GM23338 (cell line): ENCODE data around the gene CNNM4. TPM values are rescaled to one million over a fixed set of nuclear protein-coding genes. Genes with fewer than 3 reads are reported as not detected.

Source experiments
- ATAC-seq: fragments of 200-7000 bp; cut with Tn5 transposase; 3 replicates; pipeline ENCODE4 v1.9.1; 2020
- DNase-seq: peaks from one replicate; pipeline ENCODE4 v3.0.0-alpha.2; 2015; ENCODE audit warnings: low spot score
- H2AFZ ChIP-seq: fragments of 200-600 bp; sonication (generic); 2 replicates; pipeline ENCODE4 v1.8.0; 2016; ENCODE audit warnings: antibody characterized with exemption, mild to moderate bottlenecking, moderate library complexity
- H3F3A ChIP-seq: fragments of 200-600 bp; sonication (generic); replicated peaks from 2 replicates; pipeline ENCODE4 v1.8.0; 2017; ENCODE audit warnings: antibody characterized with exemption, mixed run types, low read depth
- H3K27ac ChIP-seq: fragments of 200-600 bp; sonication (generic); 2 replicates; pipeline ENCODE4 v1.6.1; 2016; ENCODE audit warnings: low read depth
- H3K27me3 ChIP-seq: fragments of 200-600 bp; sonication (generic); 2 replicates; pipeline ENCODE4 v1.8.0; 2016; ENCODE audit warnings: mild to moderate bottlenecking, mixed run types, moderate library complexity; ENCODE audit not compliant: insufficient read depth
- H3K36me3 ChIP-seq: fragments of 200-600 bp; sonication (generic); 2 replicates; pipeline ENCODE4 v1.8.0; 2016; ENCODE audit warnings: mild to moderate bottlenecking; ENCODE audit not compliant: insufficient read depth
- H3K4me1 ChIP-seq: fragments of 200-600 bp; sonication (generic); 2 replicates; pipeline ENCODE4 v1.8.0; 2016; ENCODE audit warnings: mild to moderate bottlenecking, moderate library complexity; ENCODE audit not compliant: insufficient read depth
- H3K4me2 ChIP-seq: fragments of 200-600 bp; sonication (generic); 2 replicates; pipeline ENCODE4 v1.7.1; 2017; ENCODE audit warnings: mixed run types
- H3K4me3 ChIP-seq: fragments of 200-600 bp; sonication (generic); 2 replicates; pipeline ENCODE4 v1.6.1; 2016; ENCODE audit warnings: mixed run types
- H3K79me2 ChIP-seq: fragments of 200-600 bp; sonication (generic); replicated peaks from 2 replicates; pipeline ENCODE4 v1.8.0; 2017; ENCODE audit warnings: mild to moderate bottlenecking; ENCODE audit not compliant: insufficient read depth
- H3K9me2 ChIP-seq: fragments of 200-600 bp; sonication (generic); 2 replicates; pipeline ENCODE4 v1.8.0; 2017; ENCODE audit not compliant: insufficient read depth
- H4K20me1 ChIP-seq: fragments of 200-600 bp; sonication (generic); replicated peaks from 2 replicates; pipeline ENCODE4 v1.8.0; 2017; ENCODE audit warnings: mild to moderate bottlenecking; ENCODE audit not compliant: insufficient read depth
- H3K27ac Mint-ChIP-seq: 2 replicates; pipeline ENCODE4 v1.8.0; 2020; ENCODE audit warnings: inconsistent platforms, mild to moderate bottlenecking, moderate library complexity, mixed read lengths
- H3K27me3 Mint-ChIP-seq: 3 replicates; pipeline ENCODE4 v1.8.0; 2022; ENCODE audit warnings: low read depth, mild to moderate bottlenecking, moderate library complexity, mixed read lengths, inconsistent platforms; ENCODE audit not compliant: insufficient read depth, poor library complexity
- H3K36me3 Mint-ChIP-seq: 3 replicates; pipeline ENCODE4 v1.8.0; 2021; ENCODE audit warnings: low read depth, mild to moderate bottlenecking, inconsistent platforms, moderate library complexity, mixed read lengths
- H3K4me1 Mint-ChIP-seq: 3 replicates; pipeline ENCODE4 v1.8.0; 2020; ENCODE audit warnings: mild to moderate bottlenecking, inconsistent platforms, mixed read lengths
- H3K4me3 Mint-ChIP-seq: 3 replicates; pipeline ENCODE4 v1.8.0; 2021; ENCODE audit warnings: moderate library complexity, mild to moderate bottlenecking, inconsistent platforms, mixed read lengths
- H3K9me3 Mint-ChIP-seq: 3 replicates; pipeline ENCODE4 v1.8.0; 2020; ENCODE audit warnings: moderate library complexity, mild to moderate bottlenecking, inconsistent platforms, mixed read lengths
- EZH2 ChIP-seq: fragments of 200-600 bp; sonication (generic); IDR thresholded peaks from one replicate; pipeline ENCODE4 v1.8.0; 2017; ENCODE audit warnings: antibody characterized with exemption, mild to moderate bottlenecking, low read depth; ENCODE audit not compliant: unreplicated experiment
- EZH2phosphoT487 ChIP-seq: fragments of 200-600 bp; sonication (generic); IDR thresholded peaks from one replicate; pipeline ENCODE4 v1.8.1; 2018; ENCODE audit warnings: antibody characterized with exemption; ENCODE audit not compliant: unreplicated experiment
- NANOG ChIP-seq: IDR thresholded peaks from 2 replicates; pipeline ENCODE4 v1.6.1; 2016; ENCODE audit warnings: antibody characterized with exemption, borderline replicate concordance
- POLR2AphosphoS5 ChIP-seq: IDR thresholded peaks from 2 replicates; pipeline ENCODE4 v1.6.1; 2016; ENCODE audit warnings: antibody characterized with exemption, low read depth
- STAT1 ChIP-seq: IDR thresholded peaks from one replicate; pipeline ENCODE4 v1.6.1; 2016; ENCODE audit warnings: antibody characterized with exemption; ENCODE audit not compliant: unreplicated experiment
- ZNF114 ChIP-seq: fragments of 250-450 bp; sonication (Bioruptor Pico); IDR thresholded peaks from 2 replicates; pipeline ENCODE4 v1.5.0; 2020; ENCODE audit warnings: mild to moderate bottlenecking, moderate library complexity
- ZNF331 ChIP-seq: fragments of 250-450 bp; sonication (Bioruptor Pico); IDR thresholded peaks from 2 replicates; pipeline ENCODE4 v1.5.0; 2020; ENCODE audit warnings: low read depth, mild to moderate bottlenecking, moderate library complexity
- long read RNA-seq: library from polyadenylated mRNA; unstranded; transcript quantifications from one replicate; pipeline ENCODE4 v2.0.0, GENCODE V29; 2020; ENCODE audit not compliant: unreplicated experiment
- polyA plus RNA-seq: library from polyadenylated mRNA; unstranded; fragments of >200 nt; fragmentation: Nextera tagmentation; extraction: Ambion mirVana; gene quantifications from 2 replicates; pipeline ENCODE4 v1.2.1, GENCODE V29; 2016
- total RNA-seq: library from RNA; depleted of rRNA; stranded (reverse); fragments of >200 nt; shearing (Covaris generic); gene quantifications from 2 replicates; pipeline ENCODE4 v1.2.3, GENCODE V29; 2014; rRNA removed
- TF ChIP-seq, protein P1 (sequence below), 2 experiments: fragments of 200-600 bp in 1 of 2; sonication (generic) in 1 of 2; conservative IDR thresholded peaks; 2 replicates each; pipeline versions ENCODE4 v1.5.1 to v1.6.1; 2016 to 2017; ENCODE audit warnings: antibody characterized with exemption in 2 of 2, low read depth in 2 of 2, mild to moderate bottlenecking in 2 of 2, moderate library complexity in 1 of 2
- TF ChIP-seq, protein P2 (sequence below): fragments of 250-450 bp; sonication (Bioruptor Pico); IDR thresholded peaks from 2 replicates; pipeline ENCODE4 v1.5.0; 2020; ENCODE audit warnings: mild to moderate bottlenecking, moderate library complexity
- TF ChIP-seq, protein P3 (sequence below): IDR thresholded peaks from 2 replicates; pipeline ENCODE4 v1.6.1; 2016; ENCODE audit warnings: antibody characterized with exemption

Gene CNNM4
- total RNA-seq: 6.7 and 12.9 TPM in 2 replicates
- 2.5 and 2.9 TPM in 2 replicates for polyA plus RNA-seq
- long read RNA-seq: 0 reads

DNA sequence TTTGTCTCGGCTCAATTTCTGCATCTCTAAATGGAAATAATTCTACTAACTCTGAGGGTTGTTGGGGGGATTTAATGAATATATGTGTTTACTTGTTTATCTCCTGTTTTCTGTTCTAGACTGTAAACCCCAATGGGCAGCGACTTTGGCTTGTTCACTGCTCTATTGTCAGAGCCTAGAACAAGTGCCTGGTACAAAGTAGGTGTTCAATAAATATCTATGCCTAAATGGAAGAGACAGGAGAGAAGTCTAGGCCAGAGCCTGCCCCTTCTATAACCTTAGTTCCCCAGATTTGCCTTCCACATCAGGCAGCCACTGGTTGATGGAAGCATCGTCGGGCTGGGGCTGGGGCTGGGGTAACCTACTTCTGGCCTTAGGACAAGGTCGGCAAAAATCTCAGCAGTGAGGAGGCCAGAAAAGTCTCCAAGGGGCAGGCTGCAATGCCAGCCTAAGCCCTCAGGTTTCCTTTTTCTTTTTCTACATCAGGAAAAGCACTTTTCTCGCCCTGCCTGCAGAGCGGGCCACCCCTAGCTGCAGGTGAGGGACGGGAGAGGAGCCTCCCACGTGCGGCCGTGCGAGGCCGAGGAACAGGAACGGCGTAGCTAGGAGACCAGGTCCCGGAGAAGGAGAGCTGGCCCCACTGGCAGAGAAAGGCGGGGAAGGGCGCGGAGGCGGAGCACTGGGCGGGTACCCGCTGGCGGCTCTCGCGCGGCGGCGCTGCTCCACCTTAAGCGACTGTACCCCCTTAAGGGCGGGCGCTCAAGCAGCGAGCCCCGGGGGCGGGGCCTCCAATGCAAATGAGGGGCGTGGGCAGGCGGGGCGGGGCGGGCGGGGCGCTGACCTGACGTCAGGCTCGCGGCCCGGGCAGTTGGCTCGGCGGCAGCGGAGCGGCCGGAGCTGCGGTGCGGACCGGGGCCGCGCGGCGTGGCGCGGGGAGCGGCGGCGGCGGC, at the start of gene CNNM4:
Gene CNNM4, plus strand, starts transcription at position 867 of the 950 bp plus-strand sequence. CDS start 98 bp downstream, outside the sequence.
- no peaks in the 10 kb centered on the region for H3K36me3 Mint-ChIP-seq
- no peaks in the 10 kb centered on the region for H3K36me3 ChIP-seq
- H3K4me3 ChIP-seq: peak within 1 kb of the TSS; percentile 68
- peaks cover 4% of the 10 kb centered on the region; the same call in 1 of the 2 replicates for H3K9me2 ChIP-seq
- H3K4me2 ChIP-seq: peak within 1 kb of the TSS; percentile 88
- H4K20me1 ChIP-seq: peaks cover 8% of the 10 kb centered on the region; the same call in 1 of the 2 replicates
- H3K9me3 Mint-ChIP-seq: no peaks in the 10 kb centered on the region
- ATAC-seq: peak; percentile 78
- H3K79me2 ChIP-seq: peaks cover 18% of the 10 kb centered on the region
- peak within 1 kb of the TSS; percentile 72 for H3K4me3 Mint-ChIP-seq
- H3K4me1 Mint-ChIP-seq: peaks cover 49% of the 10 kb centered on the region
- H3K27ac Mint-ChIP-seq: peak within 1 kb of the TSS; percentile 56; the same call in 1 of the 2 replicates
- no peak within 1 kb of the TSS for H3K27ac ChIP-seq
- peaks cover 28% of the 10 kb centered on the region for H3K27me3 Mint-ChIP-seq
- H3K4me1 ChIP-seq: peaks cover 40% of the 10 kb centered on the region
- H2AFZ ChIP-seq: peak within 1 kb of the TSS; percentile 97
- peak; percentile 97 for DNase-seq
- peaks cover 18% of the 10 kb centered on the region for H3F3A ChIP-seq
- H3K27me3 ChIP-seq: peaks cover 9% of the 10 kb centered on the region; the same call in 1 of the 2 replicates
- no peak for TF ChIP-seq NANOG
- peak; percentile 57; the same call in 1 of the 2 replicates for TF ChIP-seq POLR2AphosphoS5
- TF ChIP-seq, protein P1, sequence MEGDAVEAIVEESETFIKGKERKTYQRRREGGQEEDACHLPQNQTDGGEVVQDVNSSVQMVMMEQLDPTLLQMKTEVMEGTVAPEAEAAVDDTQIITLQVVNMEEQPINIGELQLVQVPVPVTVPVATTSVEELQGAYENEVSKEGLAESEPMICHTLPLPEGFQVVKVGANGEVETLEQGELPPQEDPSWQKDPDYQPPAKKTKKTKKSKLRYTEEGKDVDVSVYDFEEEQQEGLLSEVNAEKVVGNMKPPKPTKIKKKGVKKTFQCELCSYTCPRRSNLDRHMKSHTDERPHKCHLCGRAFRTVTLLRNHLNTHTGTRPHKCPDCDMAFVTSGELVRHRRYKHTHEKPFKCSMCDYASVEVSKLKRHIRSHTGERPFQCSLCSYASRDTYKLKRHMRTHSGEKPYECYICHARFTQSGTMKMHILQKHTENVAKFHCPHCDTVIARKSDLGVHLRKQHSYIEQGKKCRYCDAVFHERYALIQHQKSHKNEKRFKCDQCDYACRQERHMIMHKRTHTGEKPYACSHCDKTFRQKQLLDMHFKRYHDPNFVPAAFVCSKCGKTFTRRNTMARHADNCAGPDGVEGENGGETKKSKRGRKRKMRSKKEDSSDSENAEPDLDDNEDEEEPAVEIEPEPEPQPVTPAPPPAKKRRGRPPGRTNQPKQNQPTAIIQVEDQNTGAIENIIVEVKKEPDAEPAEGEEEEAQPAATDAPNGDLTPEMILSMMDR (conservative IDR thresholded peaks at IDR 0.05; ENCODE audit: low read depth in 2 of 2): peak in 1 of 2 experiments; percentile 25; a peak in 1 of 4 replicates

DNA sequence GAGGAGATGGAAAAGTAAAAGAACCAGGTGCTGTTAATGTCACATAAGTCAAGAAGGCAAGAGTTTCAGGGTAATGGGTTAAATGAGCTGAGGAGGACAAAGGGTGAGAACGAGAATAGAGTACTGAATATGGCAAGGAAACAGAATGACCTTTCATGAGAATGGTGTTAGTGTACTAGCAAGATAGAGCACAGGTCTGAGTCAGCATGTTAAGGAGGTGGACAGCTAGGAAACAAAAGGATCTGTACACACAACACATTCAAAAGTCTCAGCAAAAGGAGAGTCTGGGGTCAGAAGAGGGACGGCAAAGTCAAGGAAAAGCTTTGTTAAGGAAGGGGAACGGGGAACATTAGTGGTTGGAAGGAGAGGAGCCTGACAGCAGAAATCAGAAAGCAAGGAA, 49.7 kb upstream of the CNNM4 start:
- no peak for DNase-seq
- Histone ChIP-seq H3K4me3 (no peak overlapping the region), H2AFZ (no peak overlapping the region), H3K27me3 (no peaks in the 10 kb centered on the region), H3K9me2 (no peaks in the 10 kb centered on the region), H3K4me2 (no peak overlapping the region), H3K79me2 (no peaks in the 10 kb centered on the region), H3K27ac (no peak overlapping the region), H3K4me1 (no peaks in the 10 kb centered on the region), H4K20me1 (peaks cover 9% of the 10 kb centered on the region), H3K36me3 (peaks cover 43% of the 10 kb centered on the region), H3F3A (no peaks in the 10 kb centered on the region)
- Mint-ChIP-seq H3K27me3 (peaks cover 2% of the 10 kb centered on the region), H3K4me1 (peaks cover 3% of the 10 kb centered on the region; the same call in 1 of the 3 replicates), H3K27ac (no peak overlapping the region), H3K9me3 (peaks cover 5% of the 10 kb centered on the region; the same call in 2 of the 3 replicates), H3K4me3 (no peak overlapping the region), H3K36me3 (peaks cover 54% of the 10 kb centered on the region)
- TF ChIP-seq EZH2phosphoT487 (no peak), POLR2AphosphoS5 (no peak), EZH2 (no peak), NANOG (no peak), STAT1 (no peak), ZNF114 (CRISPR knock-in tag) (no peak), ZNF331 (CRISPR knock-in tag) (no peak)
- TF ChIP-seq, protein P2, sequence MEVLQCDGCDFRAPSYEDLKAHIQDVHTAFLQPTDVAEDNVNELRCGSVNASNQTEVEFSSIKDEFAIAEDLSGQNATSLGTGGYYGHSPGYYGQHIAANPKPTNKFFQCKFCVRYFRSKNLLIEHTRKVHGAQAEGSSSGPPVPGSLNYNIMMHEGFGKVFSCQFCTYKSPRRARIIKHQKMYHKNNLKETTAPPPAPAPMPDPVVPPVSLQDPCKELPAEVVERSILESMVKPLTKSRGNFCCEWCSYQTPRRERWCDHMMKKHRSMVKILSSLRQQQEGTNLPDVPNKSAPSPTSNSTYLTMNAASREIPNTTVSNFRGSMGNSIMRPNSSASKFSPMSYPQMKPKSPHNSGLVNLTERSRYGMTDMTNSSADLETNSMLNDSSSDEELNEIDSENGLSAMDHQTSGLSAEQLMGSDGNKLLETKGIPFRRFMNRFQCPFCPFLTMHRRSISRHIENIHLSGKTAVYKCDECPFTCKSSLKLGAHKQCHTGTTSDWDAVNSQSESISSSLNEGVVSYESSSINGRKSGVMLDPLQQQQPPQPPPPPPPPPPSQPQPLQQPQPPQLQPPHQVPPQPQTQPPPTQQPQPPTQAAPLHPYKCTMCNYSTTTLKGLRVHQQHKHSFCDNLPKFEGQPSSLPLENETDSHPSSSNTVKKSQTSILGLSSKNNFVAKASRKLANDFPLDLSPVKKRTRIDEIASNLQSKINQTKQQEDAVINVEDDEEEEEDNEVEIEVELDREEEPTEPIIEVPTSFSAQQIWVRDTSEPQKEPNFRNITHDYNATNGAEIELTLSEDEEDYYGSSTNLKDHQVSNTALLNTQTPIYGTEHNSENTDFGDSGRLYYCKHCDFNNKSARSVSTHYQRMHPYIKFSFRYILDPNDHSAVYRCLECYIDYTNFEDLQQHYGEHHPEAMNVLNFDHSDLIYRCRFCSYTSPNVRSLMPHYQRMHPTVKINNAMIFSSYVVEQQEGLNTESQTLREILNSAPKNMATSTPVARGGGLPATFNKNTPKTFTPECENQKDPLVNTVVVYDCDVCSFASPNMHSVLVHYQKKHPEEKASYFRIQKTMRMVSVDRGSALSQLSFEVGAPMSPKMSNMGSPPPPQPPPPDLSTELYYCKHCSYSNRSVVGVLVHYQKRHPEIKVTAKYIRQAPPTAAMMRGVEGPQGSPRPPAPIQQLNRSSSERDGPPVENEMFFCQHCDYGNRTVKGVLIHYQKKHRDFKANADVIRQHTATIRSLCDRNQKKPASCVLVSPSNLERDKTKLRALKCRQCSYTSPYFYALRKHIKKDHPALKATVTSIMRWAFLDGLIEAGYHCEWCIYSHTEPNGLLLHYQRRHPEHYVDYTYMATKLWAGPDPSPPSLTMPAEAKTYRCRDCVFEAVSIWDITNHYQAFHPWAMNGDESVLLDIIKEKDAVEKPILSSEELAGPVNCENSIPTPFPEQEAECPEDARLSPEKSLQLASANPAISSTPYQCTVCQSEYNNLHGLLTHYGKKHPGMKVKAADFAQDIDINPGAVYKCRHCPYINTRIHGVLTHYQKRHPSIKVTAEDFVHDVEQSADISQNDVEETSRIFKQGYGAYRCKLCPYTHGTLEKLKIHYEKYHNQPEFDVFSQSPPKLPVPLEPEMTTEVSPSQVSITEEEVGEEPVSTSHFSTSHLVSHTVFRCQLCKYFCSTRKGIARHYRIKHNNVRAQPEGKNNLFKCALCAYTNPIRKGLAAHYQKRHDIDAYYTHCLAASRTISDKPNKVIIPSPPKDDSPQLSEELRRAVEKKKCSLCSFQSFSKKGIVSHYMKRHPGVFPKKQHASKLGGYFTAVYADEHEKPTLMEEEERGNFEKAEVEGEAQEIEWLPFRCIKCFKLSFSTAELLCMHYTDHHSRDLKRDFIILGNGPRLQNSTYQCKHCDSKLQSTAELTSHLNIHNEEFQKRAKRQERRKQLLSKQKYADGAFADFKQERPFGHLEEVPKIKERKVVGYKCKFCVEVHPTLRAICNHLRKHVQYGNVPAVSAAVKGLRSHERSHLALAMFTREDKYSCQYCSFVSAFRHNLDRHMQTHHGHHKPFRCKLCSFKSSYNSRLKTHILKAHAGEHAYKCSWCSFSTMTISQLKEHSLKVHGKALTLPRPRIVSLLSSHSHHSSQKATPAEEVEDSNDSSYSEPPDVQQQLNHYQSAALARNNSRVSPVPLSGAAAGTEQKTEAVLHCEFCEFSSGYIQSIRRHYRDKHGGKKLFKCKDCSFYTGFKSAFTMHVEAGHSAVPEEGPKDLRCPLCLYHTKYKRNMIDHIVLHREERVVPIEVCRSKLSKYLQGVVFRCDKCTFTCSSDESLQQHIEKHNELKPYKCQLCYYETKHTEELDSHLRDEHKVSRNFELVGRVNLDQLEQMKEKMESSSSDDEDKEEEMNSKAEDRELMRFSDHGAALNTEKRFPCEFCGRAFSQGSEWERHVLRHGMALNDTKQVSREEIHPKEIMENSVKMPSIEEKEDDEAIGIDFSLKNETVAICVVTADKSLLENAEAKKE: no peak
- TF ChIP-seq, protein P3, sequence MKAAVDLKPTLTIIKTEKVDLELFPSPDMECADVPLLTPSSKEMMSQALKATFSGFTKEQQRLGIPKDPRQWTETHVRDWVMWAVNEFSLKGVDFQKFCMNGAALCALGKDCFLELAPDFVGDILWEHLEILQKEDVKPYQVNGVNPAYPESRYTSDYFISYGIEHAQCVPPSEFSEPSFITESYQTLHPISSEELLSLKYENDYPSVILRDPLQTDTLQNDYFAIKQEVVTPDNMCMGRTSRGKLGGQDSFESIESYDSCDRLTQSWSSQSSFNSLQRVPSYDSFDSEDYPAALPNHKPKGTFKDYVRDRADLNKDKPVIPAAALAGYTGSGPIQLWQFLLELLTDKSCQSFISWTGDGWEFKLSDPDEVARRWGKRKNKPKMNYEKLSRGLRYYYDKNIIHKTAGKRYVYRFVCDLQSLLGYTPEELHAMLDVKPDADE: no peak
- no peak for ATAC-seq
